ENCODE measurements around the gene SLC22A7.

DNA sequence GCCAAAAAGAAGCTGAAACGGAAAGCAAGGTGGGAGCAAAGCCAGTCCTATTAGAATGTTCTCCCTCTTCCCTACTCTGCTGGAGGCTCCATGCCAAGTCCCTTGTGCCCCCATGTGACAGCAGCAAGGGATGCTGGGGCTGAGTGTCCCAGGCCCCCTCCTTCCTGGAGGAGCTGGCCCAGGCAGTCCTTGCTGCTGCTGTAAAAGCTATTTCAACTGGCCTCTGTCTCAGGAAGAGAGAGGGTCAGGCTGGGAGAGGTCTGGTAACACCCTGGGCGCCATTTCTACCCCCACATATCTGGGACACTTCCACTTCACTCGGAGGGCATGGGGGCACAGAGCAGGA, 29.7 kb upstream of the SLC22A7 start:
- no peak for TF ChIP-seq CTCF (IDR thresholded peaks at IDR 0.05; ENCODE audit: low read depth, low read length)
- no peak for TF ChIP-seq EZH2phosphoT487 (IDR thresholded peaks at IDR 0.05; ENCODE audit: low read depth)

Measured in OCI-LY3 (cell line).